ENCODE data around the gene MEST. TPM values are rescaled to one million over a fixed set of nuclear protein-coding genes. Genes with fewer than 3 reads are reported as not detected.

Gene MEST
- total RNA-seq, 2 donors from 2014 or later = 7.2 to 27.8 TPM

DNA sequence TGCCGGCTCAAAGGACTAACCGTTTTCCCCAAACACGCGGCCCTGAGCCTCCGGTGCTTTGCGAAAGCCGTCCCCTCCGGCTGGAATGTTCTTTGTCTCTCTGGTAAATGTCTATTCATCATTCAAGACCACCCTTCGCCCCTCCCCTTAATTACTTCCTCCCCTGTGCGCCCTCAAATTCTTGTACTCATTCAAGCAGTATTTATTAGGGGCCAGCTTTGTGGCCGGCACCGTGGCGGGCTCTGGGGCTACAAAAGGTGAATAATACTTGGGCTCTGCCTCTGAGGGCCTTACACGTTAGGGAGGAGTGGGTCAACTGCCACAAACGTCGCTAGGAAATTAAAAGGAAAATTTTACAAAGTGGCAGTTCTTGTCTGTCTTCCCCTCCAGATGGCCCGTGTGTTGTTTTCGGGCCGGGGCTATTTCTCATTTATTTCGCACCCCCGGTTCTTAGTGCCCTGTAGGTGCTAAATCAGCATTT is 1.5 kb upstream of the MEST start:
- Histone ChIP-seq H3K9me3 (no peaks in the 10 kb centered on the region), H3K36me3 (no peaks in the 10 kb centered on the region), H3K4me1 (peaks cover 0 to 15% of the 10 kb centered on the region in 2 donors), H3K27me3 (peaks cover 0 to 4% of the 10 kb centered on the region in 2 donors), H3K4me3 (peak overlapping the region in 1 of 2 donors; percentile 50), H3K27ac (no peak overlapping the region)
- TF ChIP-seq, protein P1, sequence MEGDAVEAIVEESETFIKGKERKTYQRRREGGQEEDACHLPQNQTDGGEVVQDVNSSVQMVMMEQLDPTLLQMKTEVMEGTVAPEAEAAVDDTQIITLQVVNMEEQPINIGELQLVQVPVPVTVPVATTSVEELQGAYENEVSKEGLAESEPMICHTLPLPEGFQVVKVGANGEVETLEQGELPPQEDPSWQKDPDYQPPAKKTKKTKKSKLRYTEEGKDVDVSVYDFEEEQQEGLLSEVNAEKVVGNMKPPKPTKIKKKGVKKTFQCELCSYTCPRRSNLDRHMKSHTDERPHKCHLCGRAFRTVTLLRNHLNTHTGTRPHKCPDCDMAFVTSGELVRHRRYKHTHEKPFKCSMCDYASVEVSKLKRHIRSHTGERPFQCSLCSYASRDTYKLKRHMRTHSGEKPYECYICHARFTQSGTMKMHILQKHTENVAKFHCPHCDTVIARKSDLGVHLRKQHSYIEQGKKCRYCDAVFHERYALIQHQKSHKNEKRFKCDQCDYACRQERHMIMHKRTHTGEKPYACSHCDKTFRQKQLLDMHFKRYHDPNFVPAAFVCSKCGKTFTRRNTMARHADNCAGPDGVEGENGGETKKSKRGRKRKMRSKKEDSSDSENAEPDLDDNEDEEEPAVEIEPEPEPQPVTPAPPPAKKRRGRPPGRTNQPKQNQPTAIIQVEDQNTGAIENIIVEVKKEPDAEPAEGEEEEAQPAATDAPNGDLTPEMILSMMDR (IDR thresholded peaks at IDR 0.05) = no peak
- no peak for DNase-seq (ENCODE audit: low spot score)

GRCh38 chr7:130490888-130491804 is 739 bp upstream of the MEST start:
- TF ChIP-seq, protein P1 (IDR thresholded peaks at IDR 0.05) = peak; percentile 23 to 67
- H3K4me3 ChIP-seq = peak overlapping the region; percentile 26 to 50
- no peaks in the 10 kb centered on the region for H3K9me3 ChIP-seq
- H3K27ac ChIP-seq = no peak overlapping the region
- no peaks in the 10 kb centered on the region for H3K36me3 ChIP-seq
- peaks cover 0 to 13% of the 10 kb centered on the region in 2 donors for H3K4me1 ChIP-seq
- DNase-seq (ENCODE audit: low spot score) = no peak
- H3K27me3 ChIP-seq = peaks cover 0 to 2% of the 10 kb centered on the region in 2 donors

- no peak for DNase-seq (ENCODE audit: low spot score)
- Histone ChIP-seq H3K36me3 (no peaks in the 10 kb centered on the region), H3K4me3 (peak overlapping the region; percentile 26 to 50), H3K4me1 (peaks cover 0 to 6% of the 10 kb centered on the region in 2 donors), H3K9me3 (no peaks in the 10 kb centered on the region), H3K27ac (no peak overlapping the region), H3K27me3 (no peaks in the 10 kb centered on the region)
- TF ChIP-seq, protein P1 (IDR thresholded peaks at IDR 0.05) = no peak
These were observed 814 bp downstream of the MEST start for GRCh38 chr7:130492523-130493274.

GRCh38 chr7:130493275-130493873 is 1.5 kb downstream of the MEST start:
- Histone ChIP-seq H3K4me1 (peaks cover 0 to 6% of the 10 kb centered on the region in 2 donors), H3K36me3 (no peaks in the 10 kb centered on the region), H3K4me3 (peak overlapping the region in 1 of 2 donors; percentile 50), H3K27ac (no peak overlapping the region), H3K9me3 (no peaks in the 10 kb centered on the region), H3K27me3 (no peaks in the 10 kb centered on the region)
- DNase-seq (ENCODE audit: low spot score) = no peak
- TF ChIP-seq, protein P1 (IDR thresholded peaks at IDR 0.05) = no peak

DNA sequence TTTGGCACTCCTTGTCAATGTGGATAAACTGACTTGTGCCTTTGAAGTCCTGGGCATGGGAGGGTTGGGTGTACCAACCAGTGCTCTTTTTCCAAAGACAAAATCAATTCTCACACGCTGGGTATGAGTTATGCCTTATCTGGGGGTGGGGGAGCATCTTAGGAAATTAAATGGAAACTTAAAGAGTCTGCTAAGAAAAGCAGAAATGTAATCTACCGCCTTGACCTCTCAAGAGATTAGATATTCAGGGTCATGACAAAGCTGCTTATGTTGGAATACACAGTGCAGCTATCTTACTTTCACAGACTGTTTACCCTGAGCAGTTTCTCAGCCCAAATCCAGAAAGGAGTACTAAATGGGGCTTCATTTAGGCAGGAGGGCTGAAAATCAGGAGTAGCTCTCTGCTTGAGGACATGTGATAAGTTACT is 2.6 kb downstream of the MEST start:
- no peaks in the 10 kb centered on the region for H3K9me3 ChIP-seq
- H3K4me3 ChIP-seq = no peak overlapping the region
- peaks cover 0 to 6% of the 10 kb centered on the region in 2 donors for H3K4me1 ChIP-seq
- TF ChIP-seq, protein P1 (IDR thresholded peaks at IDR 0.05) = no peak
- no peak overlapping the region for H3K27ac ChIP-seq
- no peaks in the 10 kb centered on the region for H3K27me3 ChIP-seq
- no peaks in the 10 kb centered on the region for H3K36me3 ChIP-seq
- no peak for DNase-seq (ENCODE audit: low spot score)

Data from right atrium auricular region (tissue), 2 donors.